Measurements from ENCODE around the gene CDX1. TPM values are rescaled to one million over a fixed set of nuclear protein-coding genes. Genes with fewer than 3 reads are reported as not detected.
A peak's percentile ranks its signal among the peaks of the same experiment; 100 is the strongest.

The CDX1 gene
- total RNA-seq, 1 donor from 2014 or later: not detected

DNA sequence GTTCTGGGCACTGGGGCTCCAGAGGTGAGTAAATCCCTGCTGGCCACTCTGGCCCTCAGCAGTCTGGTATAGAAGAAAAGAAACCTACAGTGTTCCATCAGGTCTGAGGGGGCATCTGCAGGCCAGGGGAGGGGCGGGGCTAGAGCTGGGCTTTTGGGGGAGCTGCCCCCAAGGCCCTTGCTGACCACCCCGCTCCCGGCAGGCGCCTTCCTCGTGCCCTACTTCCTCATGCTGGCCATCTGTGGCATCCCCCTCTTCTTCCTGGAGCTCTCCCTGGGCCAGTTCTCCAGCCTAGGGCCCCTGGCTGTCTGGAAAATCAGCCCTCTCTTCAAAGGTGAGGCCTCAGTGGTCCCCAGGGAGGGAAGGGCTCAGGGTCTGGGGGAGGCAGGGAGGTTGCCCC, 29.9 kb downstream of the CDX1 start:
- no peak for DNase-seq
- H3K27ac Mint-ChIP-seq: no peak overlapping the region
- intact Hi-C loops (cut with micrococcal nuclease): no loop called here
- H3K36me3 Mint-ChIP-seq (ENCODE audit: low read depth): no peaks in the 10 kb centered on the region
- H3K27me3 Mint-ChIP-seq: peaks cover 10% of the 10 kb centered on the region
- H3K9me3 Mint-ChIP-seq: no peaks in the 10 kb centered on the region
- no peaks in the 10 kb centered on the region for H3K4me1 Mint-ChIP-seq
- no peak overlapping the region for H3K4me3 Mint-ChIP-seq

DNA sequence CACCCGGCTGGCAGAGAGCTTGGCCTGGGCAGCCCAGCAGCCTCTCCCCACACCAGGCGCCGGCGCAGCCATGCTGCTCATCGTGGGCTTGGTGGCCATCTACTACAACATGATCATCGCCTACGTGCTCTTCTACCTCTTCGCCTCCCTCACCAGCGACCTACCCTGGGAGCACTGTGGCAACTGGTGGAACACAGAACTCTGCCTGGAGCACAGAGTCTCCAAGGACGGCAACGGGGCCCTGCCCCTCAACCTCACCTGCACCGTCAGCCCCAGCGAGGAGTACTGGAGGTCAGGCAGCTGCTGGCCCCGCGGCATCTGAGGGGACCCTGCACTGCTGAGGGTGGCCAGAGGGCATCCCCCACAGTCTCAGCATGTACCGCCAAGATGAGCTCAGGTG, 30.4 kb downstream of the CDX1 start:
- Mint-ChIP-seq H3K36me3 (ENCODE audit: low read depth) (no peaks in the 10 kb centered on the region), H3K4me1 (no peaks in the 10 kb centered on the region), H3K4me3 (no peak overlapping the region), H3K27ac (no peak overlapping the region), H3K27me3 (peaks cover 7% of the 10 kb centered on the region), H3K9me3 (no peaks in the 10 kb centered on the region)
- intact Hi-C loops (cut with micrococcal nuclease): no loop called here
- no peak for DNase-seq

DNA sequence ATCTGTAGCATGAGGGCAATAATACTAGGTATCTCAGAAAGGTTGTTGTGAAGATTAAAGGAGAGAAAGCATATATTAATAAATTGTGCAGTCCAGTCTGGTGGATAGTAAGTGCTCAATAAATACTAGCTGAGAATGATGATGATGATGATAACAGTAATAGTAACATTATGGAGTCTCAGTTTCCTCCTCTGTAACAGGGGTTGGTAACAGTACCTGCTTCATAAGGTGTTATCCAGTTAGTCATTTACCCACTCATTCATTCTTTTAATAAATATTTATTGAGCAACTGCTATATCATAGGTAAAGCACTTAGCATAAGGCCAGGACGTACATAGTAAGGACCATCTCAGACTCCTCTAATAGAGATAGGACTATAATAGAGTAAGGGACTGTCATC, 30.9 kb downstream of the CDX1 start:
- H3K4me1 Mint-ChIP-seq: no peaks in the 10 kb centered on the region
- H3K27ac Mint-ChIP-seq: no peak overlapping the region
- H3K4me3 Mint-ChIP-seq: no peak overlapping the region
- no peaks in the 10 kb centered on the region for H3K9me3 Mint-ChIP-seq
- H3K36me3 Mint-ChIP-seq (ENCODE audit: low read depth): no peaks in the 10 kb centered on the region
- DNase-seq: no peak
- intact Hi-C loops (cut with micrococcal nuclease): no loop called here
- H3K27me3 Mint-ChIP-seq: peaks cover 3% of the 10 kb centered on the region

DNA sequence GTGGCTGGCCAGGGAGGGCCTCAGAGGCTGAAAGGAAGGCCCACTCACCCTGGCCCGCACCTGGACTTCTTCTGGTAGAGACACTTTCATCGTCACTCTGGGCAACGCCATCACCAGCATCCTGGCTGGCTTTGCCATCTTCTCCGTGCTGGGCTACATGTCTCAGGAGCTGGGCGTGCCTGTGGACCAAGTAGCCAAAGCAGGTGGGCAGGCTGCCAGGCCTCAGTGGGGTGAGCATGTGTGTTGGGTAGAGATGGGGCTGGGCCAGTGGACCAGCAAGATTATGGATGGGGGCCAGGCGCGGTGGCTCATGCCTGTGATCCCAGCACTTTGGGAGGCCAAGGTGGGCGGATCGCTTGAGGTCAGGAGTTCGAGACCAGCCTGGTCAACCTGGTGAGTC, 35.9 kb downstream of the CDX1 start:
- intact Hi-C loops (cut with micrococcal nuclease): no loop called here
- H3K9me3 Mint-ChIP-seq: no peaks in the 10 kb centered on the region
- H3K27ac Mint-ChIP-seq: no peak overlapping the region
- no peak overlapping the region for H3K4me3 Mint-ChIP-seq
- no peaks in the 10 kb centered on the region for H3K4me1 Mint-ChIP-seq
- no peak for DNase-seq
- no peaks in the 10 kb centered on the region for H3K36me3 Mint-ChIP-seq (ENCODE audit: low read depth)
- no peaks in the 10 kb centered on the region for H3K27me3 Mint-ChIP-seq

DNA sequence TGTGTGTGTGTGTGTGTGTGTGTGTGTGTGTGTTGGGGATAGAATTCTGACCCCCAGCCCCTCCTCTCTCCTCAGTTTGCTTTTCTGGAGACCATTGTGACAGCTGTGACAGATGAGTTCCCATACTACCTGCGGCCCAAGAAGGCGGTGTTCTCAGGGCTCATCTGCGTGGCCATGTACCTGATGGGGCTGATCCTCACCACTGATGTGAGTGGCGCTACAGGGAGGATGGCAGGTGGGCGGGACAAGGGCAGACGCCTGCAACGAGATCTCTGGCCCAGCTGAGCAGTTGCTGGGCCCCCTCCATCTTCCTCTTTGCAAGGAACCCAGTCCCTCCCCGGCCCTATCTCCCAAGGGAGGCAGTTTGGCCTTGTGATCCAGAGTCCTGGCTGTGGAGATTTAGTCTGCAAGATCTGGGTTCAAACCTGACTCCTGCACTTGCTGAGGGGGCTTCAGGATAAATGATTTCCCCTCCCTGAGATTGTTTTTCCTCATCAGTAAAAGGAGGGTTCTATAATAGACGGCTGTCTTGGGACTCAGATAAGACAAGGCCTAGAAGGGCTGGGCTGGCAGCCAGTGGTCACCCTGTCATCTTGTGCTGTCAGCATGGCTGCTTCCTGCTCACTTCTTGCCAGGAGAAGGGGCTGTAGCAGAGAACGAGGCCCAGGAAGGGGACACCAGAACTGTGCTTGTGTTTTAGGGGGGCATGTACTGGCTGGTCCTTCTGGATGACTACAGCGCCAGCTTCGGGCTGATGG, 37.4 kb downstream of the CDX1 start:
- Mint-ChIP-seq H3K9me3 (no peaks in the 10 kb centered on the region), H3K4me1 (peaks cover 5% of the 10 kb centered on the region), H3K27ac (no peak overlapping the region), H3K36me3 (ENCODE audit: low read depth) (no peaks in the 10 kb centered on the region), H3K27me3 (peaks cover 10% of the 10 kb centered on the region), H3K4me3 (no peak overlapping the region)
- intact Hi-C loops (cut with micrococcal nuclease): no loop called here
- DNase-seq: no peak

DNA sequence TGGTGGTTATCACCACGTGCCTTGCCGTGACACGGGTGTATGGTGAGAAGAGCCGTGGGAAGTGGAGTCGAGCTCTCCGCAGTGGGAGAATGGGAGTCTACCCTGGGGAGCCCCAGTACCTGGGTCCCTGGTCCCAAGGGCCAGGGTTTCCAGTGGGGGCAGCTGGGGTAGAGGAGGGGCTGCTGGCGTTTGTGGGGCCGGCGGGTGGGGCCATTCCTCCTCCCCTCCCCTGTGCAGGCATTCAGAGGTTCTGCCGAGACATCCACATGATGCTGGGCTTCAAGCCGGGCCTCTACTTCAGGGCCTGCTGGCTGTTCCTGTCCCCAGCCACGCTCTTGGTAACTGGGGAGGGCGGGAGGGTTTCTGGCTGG, 38.0 kb downstream of the CDX1 start:
- Mint-ChIP-seq H3K27ac (no peak overlapping the region), H3K36me3 (ENCODE audit: low read depth) (no peaks in the 10 kb centered on the region), H3K4me1 (peaks cover 9% of the 10 kb centered on the region), H3K9me3 (no peaks in the 10 kb centered on the region), H3K27me3 (peaks cover 14% of the 10 kb centered on the region), H3K4me3 (no peak overlapping the region)
- DNase-seq: no peak
- intact Hi-C loops (cut with micrococcal nuclease): no loop called here

DNA sequence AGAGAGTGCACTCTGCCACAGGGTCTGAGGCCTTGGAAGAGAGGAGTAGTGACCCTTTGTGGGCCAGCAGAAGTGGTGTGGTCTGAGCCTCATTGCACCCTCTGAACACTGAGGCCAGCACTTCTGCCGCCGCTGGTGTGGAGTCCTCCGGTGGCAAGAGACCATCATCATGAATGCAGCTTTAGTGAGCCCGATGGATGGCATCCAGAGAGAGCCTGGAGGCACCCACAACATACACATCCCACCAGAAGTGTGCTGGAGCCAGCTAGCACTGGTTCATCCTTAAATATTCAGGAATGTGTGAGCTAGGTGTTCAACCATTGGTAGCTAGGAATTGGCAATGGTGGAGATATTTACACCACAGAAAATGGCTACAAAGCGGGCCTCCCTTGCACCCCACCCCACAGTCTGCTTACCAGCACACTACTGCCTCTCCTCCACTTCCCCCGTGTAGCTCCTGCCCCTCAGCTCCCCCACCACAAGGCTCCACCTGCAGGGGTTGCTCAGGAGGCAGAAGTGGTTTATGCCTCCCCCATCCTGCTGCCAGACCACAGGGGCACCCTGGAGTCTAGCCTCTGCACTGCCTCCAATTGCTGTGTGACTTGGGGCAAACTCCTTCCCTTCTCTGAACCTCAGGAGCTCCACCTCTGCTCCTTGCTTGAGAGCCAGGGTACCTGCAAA, 39.7 kb downstream of the CDX1 start:
- H3K9me3 Mint-ChIP-seq: no peaks in the 10 kb centered on the region
- H3K27me3 Mint-ChIP-seq: peaks cover 18% of the 10 kb centered on the region
- peaks cover 14% of the 10 kb centered on the region for H3K4me1 Mint-ChIP-seq
- no peak for DNase-seq
- intact Hi-C loops (cut with micrococcal nuclease): no loop called here
- H3K36me3 Mint-ChIP-seq (ENCODE audit: low read depth): no peaks in the 10 kb centered on the region
- no peak overlapping the region for H3K4me3 Mint-ChIP-seq
- no peak overlapping the region for H3K27ac Mint-ChIP-seq

DNA sequence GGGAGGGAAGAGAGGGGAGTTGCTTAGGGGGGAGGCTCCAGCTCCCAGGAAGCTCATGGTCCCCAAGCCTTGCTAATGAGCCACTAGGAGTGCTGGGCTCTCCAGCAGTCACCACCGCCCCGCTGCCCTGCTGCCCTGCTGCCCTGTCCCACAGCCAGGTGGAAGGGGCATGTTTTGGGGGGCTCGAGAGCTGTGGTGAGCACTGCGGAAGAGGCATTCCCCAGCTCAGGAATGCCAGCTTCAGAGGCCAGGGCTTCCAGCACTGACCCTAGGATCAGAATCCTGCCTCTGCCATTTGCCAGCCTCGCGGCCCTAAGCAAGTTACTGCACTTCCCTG, 40.2 kb downstream of the CDX1 start:
- no peak overlapping the region for H3K4me3 Mint-ChIP-seq
- H3K4me1 Mint-ChIP-seq: peaks cover 14% of the 10 kb centered on the region
- peaks cover 18% of the 10 kb centered on the region for H3K27me3 Mint-ChIP-seq
- no peak overlapping the region for H3K27ac Mint-ChIP-seq
- H3K9me3 Mint-ChIP-seq: no peaks in the 10 kb centered on the region
- intact Hi-C loops (cut with micrococcal nuclease): no loop called here
- no peaks in the 10 kb centered on the region for H3K36me3 Mint-ChIP-seq (ENCODE audit: low read depth)
- DNase-seq: no peak

DNA sequence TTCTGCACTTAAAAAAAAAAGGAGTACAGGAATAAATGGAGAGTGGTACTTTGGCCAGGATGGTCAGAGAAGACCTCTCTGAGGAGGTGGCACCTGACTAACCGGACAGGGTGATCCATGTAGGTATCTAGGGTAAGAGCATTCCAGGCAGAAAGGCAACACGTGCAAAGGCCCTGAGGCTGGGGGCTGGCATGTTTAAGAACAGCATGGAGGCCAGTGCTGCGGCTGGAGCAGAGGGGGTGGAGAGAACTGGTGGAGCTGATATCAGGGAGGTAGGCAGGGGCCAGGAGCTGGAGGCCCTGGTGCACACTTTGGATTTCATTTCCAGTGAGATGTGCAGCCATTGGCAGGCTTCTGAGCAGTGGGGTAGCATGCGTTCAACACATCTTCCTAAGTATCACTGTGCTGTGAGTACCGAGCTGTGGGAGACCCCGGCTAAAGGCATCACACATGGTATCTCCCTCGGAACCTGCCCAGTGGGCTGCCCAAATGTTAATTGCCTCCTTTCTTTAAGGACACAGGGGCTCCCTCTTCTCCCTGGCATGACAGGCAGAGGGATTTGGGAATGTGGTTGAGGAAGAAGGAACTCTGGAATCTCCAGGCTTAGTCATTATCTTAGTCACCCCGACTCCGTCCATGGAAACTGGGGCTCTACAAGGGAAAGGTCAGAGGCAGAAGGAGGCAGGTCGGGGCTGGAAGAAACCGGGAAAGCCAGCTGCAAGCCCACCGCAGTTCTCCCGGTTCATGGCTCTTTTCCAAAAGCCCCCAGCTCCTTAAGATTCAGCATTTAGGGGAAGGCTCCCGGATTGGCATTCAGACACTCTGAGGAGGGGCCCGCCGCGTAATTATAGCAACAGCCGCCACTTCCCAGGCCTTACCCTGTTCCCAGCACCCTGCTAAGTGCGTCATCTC, 41.9 kb downstream of the CDX1 start:
- Mint-ChIP-seq H3K27me3 (peaks cover 18% of the 10 kb centered on the region), H3K36me3 (ENCODE audit: low read depth) (no peaks in the 10 kb centered on the region), H3K9me3 (no peaks in the 10 kb centered on the region), H3K27ac (no peak overlapping the region), H3K4me1 (peaks cover 14% of the 10 kb centered on the region), H3K4me3 (peak overlapping the region; percentile 40)
- intact Hi-C loops (cut with micrococcal nuclease): no loop called here
- DNase-seq: no peak

DNA sequence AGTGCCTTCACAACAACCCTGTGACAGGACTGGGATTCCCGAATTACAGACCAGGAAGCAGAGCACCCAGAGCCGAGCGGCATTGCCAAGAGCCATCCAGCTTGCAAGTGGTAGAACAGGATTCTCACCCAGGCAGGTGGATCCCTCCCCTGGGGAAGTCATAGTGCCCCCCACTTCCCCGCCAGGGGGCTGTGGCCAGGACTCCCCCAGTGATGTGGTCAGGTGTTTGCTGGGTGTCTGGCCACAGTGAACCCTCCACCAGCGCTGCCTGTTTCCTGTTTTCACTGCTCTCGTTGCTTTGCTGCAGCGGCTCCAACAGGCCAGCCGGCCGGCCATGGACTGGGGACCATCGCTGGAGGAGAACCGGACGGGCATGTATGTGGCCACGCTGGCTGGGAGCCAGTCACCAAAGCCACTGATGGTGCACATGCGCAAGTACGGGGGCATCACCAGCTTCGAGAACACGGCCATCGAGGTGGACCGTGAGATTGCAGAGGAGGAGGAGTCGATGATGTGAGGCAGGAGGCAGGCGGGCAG, 42.6 kb downstream of the CDX1 start:
- Mint-ChIP-seq H3K4me1 (peaks cover 14% of the 10 kb centered on the region), H3K4me3 (peak overlapping the region; percentile 40), H3K36me3 (ENCODE audit: low read depth) (no peaks in the 10 kb centered on the region), H3K27me3 (peaks cover 18% of the 10 kb centered on the region), H3K27ac (no peak overlapping the region), H3K9me3 (no peaks in the 10 kb centered on the region)
- intact Hi-C loops (cut with micrococcal nuclease): no loop called here
- peak; percentile 67 for DNase-seq

DNA sequence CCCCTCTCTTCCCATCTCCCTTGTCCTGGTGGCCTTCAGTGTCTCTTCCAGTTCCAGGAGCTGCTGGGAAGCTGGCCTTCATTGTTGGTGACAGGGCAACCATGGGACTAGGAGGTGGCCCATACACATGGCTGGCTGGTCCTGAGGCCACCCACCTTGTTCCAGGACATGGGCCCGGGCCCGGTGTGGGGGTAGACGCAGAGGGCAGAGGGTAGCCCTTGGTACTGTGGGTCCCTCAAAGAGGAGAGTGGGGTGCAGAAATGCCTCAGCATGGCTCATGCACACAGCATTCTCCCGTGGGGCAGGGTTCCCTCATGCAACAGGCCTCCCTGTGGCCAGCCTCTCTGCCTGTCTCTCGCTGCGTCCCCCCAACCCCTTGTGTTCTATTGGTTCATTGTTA, 44.1 kb downstream of the CDX1 start:
- DNase-seq: no peak
- no peak overlapping the region for H3K27ac Mint-ChIP-seq
- no peak overlapping the region for H3K4me3 Mint-ChIP-seq
- no peaks in the 10 kb centered on the region for H3K36me3 Mint-ChIP-seq (ENCODE audit: low read depth)
- no peaks in the 10 kb centered on the region for H3K9me3 Mint-ChIP-seq
- intact Hi-C loops (cut with micrococcal nuclease): loop anchor here (10.0 kb wide), 1 partner anchor 206 kb away; the partner anchor contains the start of genes HMGXB3 and TIGD6
- peaks cover 20% of the 10 kb centered on the region for H3K27me3 Mint-ChIP-seq
- peaks cover 14% of the 10 kb centered on the region for H3K4me1 Mint-ChIP-seq

DNA sequence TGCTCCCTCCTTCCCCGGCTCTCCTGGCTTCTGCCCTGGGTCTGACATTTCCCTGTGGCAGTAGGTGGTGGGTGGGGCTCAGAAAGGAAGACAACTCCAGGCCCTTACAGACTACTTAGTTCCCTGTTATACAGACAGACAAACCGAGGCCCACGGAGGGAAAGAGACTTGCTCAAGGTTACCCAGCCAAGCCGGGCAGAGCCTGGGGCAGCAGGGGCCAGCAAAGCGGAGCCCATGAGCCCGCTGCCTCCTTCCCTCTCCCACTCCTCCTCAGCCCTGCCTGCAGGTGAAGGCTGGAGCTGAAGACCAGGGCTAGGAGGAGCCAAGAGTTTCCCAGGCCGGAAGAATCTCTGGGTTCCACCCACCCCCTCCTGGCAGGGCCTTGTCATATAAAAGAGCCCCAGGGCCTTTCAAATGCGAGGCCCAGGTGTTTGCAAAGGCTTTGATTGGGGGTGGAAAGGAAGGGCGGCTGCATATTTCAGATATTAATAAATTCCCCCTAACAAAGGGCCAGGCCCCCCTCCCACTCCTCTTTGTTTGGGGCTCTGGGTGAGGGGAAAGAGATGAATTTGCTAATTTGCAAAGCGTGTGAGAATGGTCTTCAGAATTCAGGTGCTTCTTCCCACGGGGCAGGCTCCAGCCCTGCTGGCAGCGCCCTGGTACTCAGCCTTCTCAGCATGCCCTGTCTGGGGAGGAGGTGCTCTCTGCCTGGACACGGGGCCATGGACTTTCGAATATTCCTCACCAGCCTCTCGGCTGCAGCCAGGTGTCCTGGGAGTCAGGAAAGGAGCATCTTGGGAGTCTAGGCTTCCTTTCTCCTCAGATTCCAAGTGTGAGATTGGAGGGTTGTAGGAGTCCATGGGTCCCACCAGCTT, 44.8 kb downstream of the CDX1 start:
- Mint-ChIP-seq H3K36me3 (ENCODE audit: low read depth) (no peaks in the 10 kb centered on the region), H3K27ac (no peak overlapping the region)
- intact Hi-C loops (cut with micrococcal nuclease): loop anchor here (10.0 kb wide), 1 partner anchor 207 kb away; the partner anchor contains the start of genes HMGXB3 and TIGD6

DNA sequence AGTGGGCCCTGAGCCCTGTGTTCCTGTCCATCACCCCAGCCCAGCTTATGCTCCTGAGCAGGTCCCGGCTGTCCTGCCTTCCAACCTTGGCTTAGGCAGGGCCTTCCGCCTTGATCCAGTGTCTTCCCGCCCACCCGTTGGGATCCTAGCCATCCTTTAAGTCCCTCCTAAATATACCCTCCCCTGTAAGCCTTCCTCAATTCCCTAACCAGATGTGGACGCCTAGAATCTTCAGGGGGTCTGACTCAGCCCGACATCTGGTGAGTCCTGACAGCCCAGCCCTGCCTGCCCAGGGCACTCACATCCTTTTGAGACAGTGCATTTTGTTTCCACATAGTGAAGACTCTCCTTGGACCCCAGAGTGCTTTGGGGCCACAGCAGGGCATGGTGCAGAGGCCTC, 47.0 kb downstream of the CDX1 start:
- Mint-ChIP-seq H3K4me1 (peaks cover 14% of the 10 kb centered on the region), H3K36me3 (ENCODE audit: low read depth) (no peaks in the 10 kb centered on the region), H3K9me3 (no peaks in the 10 kb centered on the region), H3K27me3 (peaks cover 15% of the 10 kb centered on the region), H3K27ac (no peak overlapping the region), H3K4me3 (no peak overlapping the region)
- intact Hi-C loops (cut with micrococcal nuclease): loop anchor here (10.0 kb wide), 1 partner anchor 209 kb away; the partner anchor contains the start of genes HMGXB3 and TIGD6
- no peak for DNase-seq

More for the DNA sequence above, 44.8 kb downstream of the CDX1 start:
- Mint-ChIP-seq H3K27me3 (peaks cover 22% of the 10 kb centered on the region), H3K4me1 (peaks cover 14% of the 10 kb centered on the region), H3K9me3 (no peaks in the 10 kb centered on the region), H3K4me3 (no peak overlapping the region)
- DNase-seq: no peak

All from activated CD4-positive, alpha-beta T cell treated with anti-CD3 and anti-CD28 coated beads, Interleukin-2, amount 10 ng/mL, durations not matched to agents 24 days and 14 days (primary cell).